ENCODE results near the gene AK9. TPM values are rescaled to one million over a fixed set of nuclear protein-coding genes. Genes with fewer than 3 reads are reported as not detected.
"Not testable (repeated sequence)": the region's sequence is repeated elsewhere in the genome, so short reads cannot be mapped to it uniquely, and the experiment has no call there.

Gene AK9
- total and polyA plus RNA-seq, 10 of the 15 experiments (the other 5 are each of a cell fraction or from before 2014, with no cell fraction given): 2.1 to 7.4 (median 4.2) TPM

DNA sequence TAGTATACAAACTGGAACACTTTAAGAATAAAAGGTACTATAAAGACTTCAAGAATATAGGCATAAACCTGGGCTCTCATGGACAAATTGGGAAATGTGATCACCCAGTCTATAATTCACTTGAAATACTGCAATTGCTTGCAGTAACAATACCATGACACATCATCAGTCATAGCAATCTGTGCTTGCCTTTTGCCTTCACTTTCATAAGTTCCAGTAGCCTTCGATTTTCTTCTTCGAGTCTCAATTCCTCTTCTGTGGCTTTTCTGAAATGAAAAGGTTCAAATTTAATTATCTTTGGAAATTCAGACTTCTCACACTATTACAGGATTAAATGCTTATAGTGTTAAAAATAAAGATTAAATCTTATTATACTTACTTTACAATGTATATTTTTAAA lies 111.6 kb downstream of the AK9 start (continued):
- TF ChIP-seq SPI1 (IDR thresholded peaks at IDR 0.05; ENCODE audit: borderline replicate concordance, insufficient read depth, low read depth, low read length) (peak; percentile 89), ATF7 (IDR thresholded peaks at IDR 0.05; ENCODE audit: low read depth) (0 out of 2 replicates have a peak, but pooled peaks have one; percentile 13), ZNF24 (IDR thresholded peaks at IDR 0.05) (0 out of 2 replicates have a peak, but pooled peaks have one; percentile 36)

DNA sequence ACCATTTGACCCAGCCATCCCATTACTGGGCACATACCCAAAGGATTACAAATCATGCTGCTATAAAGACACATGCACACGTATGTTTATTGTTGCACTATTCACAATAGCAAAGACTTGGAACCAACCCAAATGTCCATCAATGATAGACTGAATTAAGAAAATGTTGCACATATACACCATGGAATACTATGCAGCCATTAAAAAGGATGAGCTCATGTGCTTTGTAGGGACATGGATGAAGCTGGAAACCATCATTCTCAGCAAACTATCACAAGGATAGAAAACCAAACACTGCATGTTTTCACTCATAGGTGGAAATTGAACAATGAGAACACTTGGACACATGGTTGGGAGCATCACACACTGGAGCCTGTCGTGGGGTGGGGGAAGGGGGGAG lies 121.1 kb downstream of the AK9 start:
- H4K20me1 ChIP-seq (ENCODE audit: control insufficient read depth, insufficient read depth); H2AFZ ChIP-seq (ENCODE audit: control insufficient read depth, low read depth, low read length); DNase-seq (ENCODE audit: low read depth, low spot score); H3K4me2 ChIP-seq (ENCODE audit: control insufficient read depth, insufficient read depth); H3K79me2 ChIP-seq (ENCODE audit: control insufficient read depth, insufficient read depth, low read length); in situ Hi-C loops (cut with MboI); SMC1A ChIA-PET (ENCODE audit: uncharacterized antibody, unreplicated experiment); RAD21 ChIA-PET (ENCODE audit: unreplicated experiment); intact Hi-C loops (cut with micrococcal nuclease; ENCODE audit: unreplicated experiment); FAIRE-seq; ATAC-seq; CTCF ChIA-PET; BruUV-seq (replicated peaks); H3K4me1 ChIP-seq (ENCODE audit: control insufficient read depth, insufficient read depth, low read length); H3K27ac ChIP-seq (ENCODE audit: control insufficient read depth, insufficient read depth); H3K9ac ChIP-seq (ENCODE audit: control insufficient read depth, insufficient read depth, low read length); H3K9me3 ChIP-seq (replicated peaks; ENCODE audit: control insufficient read depth, insufficient read depth, low read length); H3K4me3 ChIP-seq; H3K36me3 ChIP-seq (ENCODE audit: control insufficient read depth in 2 of 2, insufficient read depth in 2 of 2, low read length in 1 of 2); POLR2A ChIA-PET; H3K27me3 ChIP-seq (replicated peaks in 1 of 2; ENCODE audit: control insufficient read depth in 2 of 2, insufficient read depth in 2 of 2, low read length in 1 of 2): not testable (repeated sequence)
- 58% methylated on average over 2 of the region's 2 CpGs for WGBS (ENCODE audit: insufficient coverage, insufficient replicate concordance, low lambda C conversion rate, missing lambda C conversion rate)

GRCh38 chr6:109561844-109562243 lies 129.2 kb downstream of the AK9 start:
- Histone ChIP-seq H3K27ac (ENCODE audit: control insufficient read depth, insufficient read depth) (no peak overlapping the region), H3K27me3 (replicated peaks in 1 of 2; ENCODE audit: control insufficient read depth in 2 of 2, insufficient read depth in 2 of 2, low read length in 1 of 2) (no peaks in the 10 kb centered on the region), H3K4me1 (ENCODE audit: control insufficient read depth, insufficient read depth, low read length) (no peaks in the 10 kb centered on the region), H2AFZ (ENCODE audit: control insufficient read depth, low read depth, low read length) (no peak overlapping the region), H3K9ac (ENCODE audit: control insufficient read depth, insufficient read depth, low read length) (no peak overlapping the region), H3K4me2 (ENCODE audit: control insufficient read depth, insufficient read depth) (no peak overlapping the region), H3K79me2 (ENCODE audit: control insufficient read depth, insufficient read depth, low read length) (no peaks in the 10 kb centered on the region), H3K9me3 (replicated peaks; ENCODE audit: control insufficient read depth, insufficient read depth, low read length) (no peaks in the 10 kb centered on the region; the same call in 2 of the 3 replicates), H3K36me3 (ENCODE audit: control insufficient read depth in 2 of 2, insufficient read depth in 2 of 2, low read length in 1 of 2) (no peaks in the 10 kb centered on the region), H4K20me1 (ENCODE audit: control insufficient read depth, insufficient read depth) (no peaks in the 10 kb centered on the region), H3K4me3 (no peak overlapping the region)
- TF ChIP-seq SREBF1 (IDR thresholded peaks at IDR 0.05; ENCODE audit: low read length) (no peak), TAF1 (IDR thresholded peaks at IDR 0.05; ENCODE audit: borderline replicate concordance, low read depth, low read length) (no peak), NKRF (conservative IDR thresholded peaks at IDR 0.05) (no peak)
- SMC1A ChIA-PET (ENCODE audit: uncharacterized antibody, unreplicated experiment): no interaction called here
- ATAC-seq: no peak
- in situ Hi-C loops (cut with MboI) (no loop called here), intact Hi-C loops (cut with micrococcal nuclease; ENCODE audit: unreplicated experiment) (no loop called here)
- no TSS peak for BruUV-seq (replicated peaks)
- no peak for DNase-seq (ENCODE audit: low read depth, low spot score)
- WGBS (ENCODE audit: insufficient coverage, insufficient replicate concordance, low lambda C conversion rate, missing lambda C conversion rate): 5% methylated on average over 1 of the region's 1 CpG
- no peak for FAIRE-seq
- POLR2A ChIA-PET: no interaction called here
- RAD21 ChIA-PET (ENCODE audit: unreplicated experiment): no interaction called here
- CTCF ChIA-PET: no interaction called here

All from GM12878 (cell line).